ENCODE measurements around the gene SDK1. TPM values are rescaled to one million over a fixed set of nuclear protein-coding genes. Genes with fewer than 3 reads are reported as not detected.
"Not testable (repeated sequence)": the region's sequence is repeated elsewhere in the genome, so short reads cannot be mapped to it uniquely, and the experiment has no call there.

The SDK1 gene
- total and polyA plus RNA-seq, 2 donors: 3.2 to 7.8 TPM

DNA sequence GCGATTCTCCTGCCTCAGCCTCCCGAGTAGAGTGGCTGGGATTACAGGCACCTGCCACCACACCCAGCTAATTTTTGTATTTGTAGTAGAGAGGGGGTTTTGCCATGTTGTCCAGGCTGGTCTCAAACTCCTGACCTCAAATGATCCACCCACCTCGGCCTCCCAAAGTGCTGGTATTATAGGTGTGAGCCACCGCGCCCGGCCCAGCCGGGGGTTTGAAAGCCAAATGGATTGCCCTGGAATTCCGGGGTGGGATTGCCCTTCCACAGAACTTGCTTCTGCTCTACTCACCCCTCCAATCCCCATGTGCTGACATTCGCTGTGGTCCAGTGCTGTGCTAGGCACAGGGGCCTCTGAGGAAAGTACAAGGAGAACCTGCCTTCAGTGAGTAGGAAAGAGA is 793.1 kb downstream of the SDK1 start:
- H3K4me1 ChIP-seq (ENCODE audit: control insufficient read depth in 2 of 2, insufficient read depth in 2 of 2, low read length in 2 of 2): peaks cover 0 to 10% of the 10 kb centered on the region in 2 donors
- H3K36me3 ChIP-seq (ENCODE audit: control insufficient read depth in 2 of 2, insufficient read depth in 2 of 2, low read length in 1 of 2); H3K27ac ChIP-seq (ENCODE audit: low read depth in 1 of 2, low read length in 1 of 2); H3K4me3 ChIP-seq (ENCODE audit: low read length in 2 of 2); H3K27me3 ChIP-seq (ENCODE audit: control insufficient read depth in 2 of 2, insufficient read depth in 1 of 2, low read length in 1 of 2); DNase-seq (ENCODE audit: low read depth in 6 of 9, low spot score in 9 of 9): not testable (repeated sequence)
- H3K9me3 ChIP-seq (ENCODE audit: control insufficient read depth in 2 of 2, insufficient read depth in 1 of 2, low read length in 1 of 2): peaks cover 2 to 19% of the 10 kb centered on the region in 2 donors
- WGBS: 89% methylated on average over 9 of the region's 9 CpGs

- Histone ChIP-seq H3K4me3 (ENCODE audit: low read length in 2 of 2) (no peak overlapping the region), H3K27me3 (ENCODE audit: control insufficient read depth in 2 of 2, insufficient read depth in 1 of 2, low read length in 1 of 2) (no peaks in the 10 kb centered on the region), H3K9me3 (ENCODE audit: control insufficient read depth in 2 of 2, insufficient read depth in 1 of 2, low read length in 1 of 2) (peaks cover 0 to 5% of the 10 kb centered on the region in 2 donors), H3K27ac (ENCODE audit: low read depth in 1 of 2, low read length in 1 of 2) (no peak overlapping the region), H3K4me1 (ENCODE audit: control insufficient read depth in 2 of 2, insufficient read depth in 2 of 2, low read length in 2 of 2) (peaks cover 0 to 10% of the 10 kb centered on the region in 2 donors), H3K36me3 (ENCODE audit: control insufficient read depth in 2 of 2, insufficient read depth in 2 of 2, low read length in 1 of 2) (no peaks in the 10 kb centered on the region)
- peak in 2 of 9 donors; percentile 7 to 29 for DNase-seq (ENCODE audit: low read depth in 6 of 9, low spot score in 9 of 9)
- 89% methylated on average over 12 of the region's 12 CpGs for WGBS
Observed at GRCh38 chr7:4097001-4097609, 796.1 kb downstream of the SDK1 start.

DNA sequence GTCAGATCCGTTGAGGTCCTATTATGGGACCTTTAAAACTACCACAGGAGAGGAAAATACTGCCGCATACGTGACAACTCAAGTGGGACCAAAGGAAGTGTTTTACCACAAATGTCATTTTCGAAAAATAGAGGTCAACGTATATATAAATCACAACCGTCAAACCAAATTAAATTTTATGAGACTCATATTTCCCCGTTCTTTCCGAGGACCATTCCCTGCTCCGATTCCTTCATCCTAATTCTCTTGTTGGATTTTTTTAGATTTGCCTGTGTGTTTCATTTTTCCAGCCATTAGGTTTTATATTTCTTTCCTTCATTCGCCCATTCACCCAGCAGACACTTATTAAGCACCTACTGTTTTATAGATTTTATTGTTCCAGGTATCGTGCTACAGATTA is 797.1 kb downstream of the SDK1 start:
- 80% methylated on average over 11 of the region's 11 CpGs for WGBS
- DNase-seq (ENCODE audit: low read depth in 6 of 9, low spot score in 9 of 9): no peak
- H3K9me3 ChIP-seq (ENCODE audit: control insufficient read depth in 2 of 2, insufficient read depth in 1 of 2, low read length in 1 of 2): no peaks in the 10 kb centered on the region
- no peak overlapping the region for H3K4me3 ChIP-seq (ENCODE audit: low read length in 2 of 2)
- H3K4me1 ChIP-seq (ENCODE audit: control insufficient read depth in 2 of 2, insufficient read depth in 2 of 2, low read length in 2 of 2): peaks cover 0 to 10% of the 10 kb centered on the region in 2 donors
- H3K27me3 ChIP-seq (ENCODE audit: control insufficient read depth in 2 of 2, insufficient read depth in 1 of 2, low read length in 1 of 2): no peaks in the 10 kb centered on the region
- H3K27ac ChIP-seq (ENCODE audit: low read depth in 1 of 2, low read length in 1 of 2): no peak overlapping the region
- H3K36me3 ChIP-seq (ENCODE audit: control insufficient read depth in 2 of 2, insufficient read depth in 2 of 2, low read length in 1 of 2): no peaks in the 10 kb centered on the region

DNA sequence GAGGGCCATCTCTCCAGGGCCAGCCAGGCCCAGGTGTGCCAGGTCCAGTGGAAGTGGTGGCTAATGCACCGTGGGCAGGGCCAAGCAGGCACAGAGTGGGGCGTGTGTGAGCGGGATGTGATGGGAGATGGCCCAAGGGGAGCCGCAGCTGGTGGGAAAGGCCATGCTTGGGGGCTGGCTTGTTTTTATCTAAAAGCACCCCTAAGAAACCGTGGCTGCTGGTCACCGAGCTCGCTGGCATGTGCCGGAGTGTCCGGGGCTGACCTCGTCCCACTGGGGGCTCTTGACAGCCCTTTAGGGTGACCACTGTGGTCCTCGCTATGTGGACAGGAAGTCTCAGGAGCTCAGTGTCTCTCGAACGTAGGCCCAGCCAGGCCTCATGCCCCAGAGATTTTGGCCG is 798.6 kb downstream of the SDK1 start:
- H3K36me3 ChIP-seq (ENCODE audit: control insufficient read depth in 2 of 2, insufficient read depth in 2 of 2, low read length in 1 of 2): no peaks in the 10 kb centered on the region
- H3K4me1 ChIP-seq (ENCODE audit: control insufficient read depth in 2 of 2, insufficient read depth in 2 of 2, low read length in 2 of 2): peaks cover 0 to 10% of the 10 kb centered on the region in 2 donors
- no peaks in the 10 kb centered on the region for H3K27me3 ChIP-seq (ENCODE audit: control insufficient read depth in 2 of 2, insufficient read depth in 1 of 2, low read length in 1 of 2)
- WGBS: 93% methylated on average over 14 of the region's 14 CpGs
- H3K27ac ChIP-seq (ENCODE audit: low read depth in 1 of 2, low read length in 1 of 2): no peak overlapping the region
- DNase-seq (ENCODE audit: low read depth in 6 of 9, low spot score in 9 of 9): no peak
- no peak overlapping the region for H3K4me3 ChIP-seq (ENCODE audit: low read length in 2 of 2)
- peaks cover 0 to 4% of the 10 kb centered on the region in 2 donors for H3K9me3 ChIP-seq (ENCODE audit: control insufficient read depth in 2 of 2, insufficient read depth in 1 of 2, low read length in 1 of 2)

DNA sequence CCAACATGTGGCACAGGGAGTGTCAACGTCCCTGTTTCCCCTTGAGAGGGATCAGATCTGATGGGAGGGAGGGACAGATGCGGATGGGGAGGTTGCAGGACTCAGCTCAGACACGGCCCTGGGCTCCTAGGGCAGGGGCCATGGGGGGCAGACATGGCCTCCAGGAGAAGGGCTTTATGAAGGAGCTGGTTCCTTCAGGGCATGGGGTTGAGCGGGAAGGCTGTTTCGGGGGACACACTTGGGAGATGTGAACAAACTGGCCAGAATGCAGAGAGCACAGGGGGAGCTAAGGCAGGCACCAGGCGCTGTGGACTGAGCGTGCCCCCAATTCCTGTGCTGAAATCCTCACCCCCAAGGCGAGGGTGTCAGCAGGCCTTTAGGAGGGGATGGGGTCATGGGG is 799.1 kb downstream of the SDK1 start:
- H3K27me3 ChIP-seq (ENCODE audit: control insufficient read depth in 2 of 2, insufficient read depth in 1 of 2, low read length in 1 of 2): no peaks in the 10 kb centered on the region
- H3K36me3 ChIP-seq (ENCODE audit: control insufficient read depth in 2 of 2, insufficient read depth in 2 of 2, low read length in 1 of 2): no peaks in the 10 kb centered on the region
- H3K4me1 ChIP-seq (ENCODE audit: control insufficient read depth in 2 of 2, insufficient read depth in 2 of 2, low read length in 2 of 2): peaks cover 0 to 10% of the 10 kb centered on the region in 2 donors
- peaks cover 0 to 4% of the 10 kb centered on the region in 2 donors for H3K9me3 ChIP-seq (ENCODE audit: control insufficient read depth in 2 of 2, insufficient read depth in 1 of 2, low read length in 1 of 2)
- DNase-seq (ENCODE audit: low read depth in 6 of 9, low spot score in 9 of 9): no peak
- 97% methylated on average over 8 of the region's 8 CpGs for WGBS
- H3K27ac ChIP-seq (ENCODE audit: low read depth in 1 of 2, low read length in 1 of 2): no peak overlapping the region
- H3K4me3 ChIP-seq (ENCODE audit: low read length in 2 of 2): no peak overlapping the region

DNA sequence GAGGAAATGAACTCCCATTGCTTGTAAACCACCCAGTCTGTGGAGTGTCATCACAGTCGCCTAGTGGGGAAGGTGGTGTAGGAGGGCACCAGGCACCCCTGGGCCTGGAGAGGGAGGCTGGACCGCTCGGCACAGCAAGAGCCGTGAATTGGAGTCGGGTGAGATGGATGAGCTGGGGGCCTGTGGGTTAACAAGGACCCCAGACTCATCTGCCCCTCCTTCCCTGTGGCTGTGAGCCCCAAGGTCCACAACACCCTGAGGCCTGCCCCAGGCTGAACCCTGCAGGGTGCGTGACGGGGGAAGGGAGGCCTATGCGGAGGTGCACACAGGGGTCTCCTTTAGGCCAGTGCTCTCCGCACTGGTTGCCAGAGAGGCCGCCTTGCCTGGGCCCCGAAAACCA is 799.6 kb downstream of the SDK1 start:
- H3K36me3 ChIP-seq (ENCODE audit: control insufficient read depth in 2 of 2, insufficient read depth in 2 of 2, low read length in 1 of 2): no peaks in the 10 kb centered on the region
- whole genome bisulfite sequencing: 93% methylated on average over 11 of the region's 11 CpGs
- H3K9me3 ChIP-seq (ENCODE audit: control insufficient read depth in 2 of 2, insufficient read depth in 1 of 2, low read length in 1 of 2): peaks cover 0 to 4% of the 10 kb centered on the region in 2 donors
- H3K27me3 ChIP-seq (ENCODE audit: control insufficient read depth in 2 of 2, insufficient read depth in 1 of 2, low read length in 1 of 2): no peaks in the 10 kb centered on the region
- H3K27ac ChIP-seq (ENCODE audit: low read depth in 1 of 2, low read length in 1 of 2): no peak overlapping the region
- no peak overlapping the region for H3K4me3 ChIP-seq (ENCODE audit: low read length in 2 of 2)
- peaks cover 0 to 10% of the 10 kb centered on the region in 2 donors for H3K4me1 ChIP-seq (ENCODE audit: control insufficient read depth in 2 of 2, insufficient read depth in 2 of 2, low read length in 2 of 2)
- no peak for DNase-seq (ENCODE audit: low read depth in 6 of 9, low spot score in 9 of 9)

GRCh38 chr7:4102231-4102841 is 801.3 kb downstream of the SDK1 start:
- H3K27me3 ChIP-seq (ENCODE audit: control insufficient read depth in 2 of 2, insufficient read depth in 1 of 2, low read length in 1 of 2): no peaks in the 10 kb centered on the region
- no peak overlapping the region for H3K27ac ChIP-seq (ENCODE audit: low read depth in 1 of 2, low read length in 1 of 2)
- no peaks in the 10 kb centered on the region for H3K36me3 ChIP-seq (ENCODE audit: control insufficient read depth in 2 of 2, insufficient read depth in 2 of 2, low read length in 1 of 2)
- peaks cover 0 to 2% of the 10 kb centered on the region in 2 donors for H3K4me1 ChIP-seq (ENCODE audit: control insufficient read depth in 2 of 2, insufficient read depth in 2 of 2, low read length in 2 of 2)
- H3K9me3 ChIP-seq (ENCODE audit: control insufficient read depth in 2 of 2, insufficient read depth in 1 of 2, low read length in 1 of 2): peaks cover 0 to 4% of the 10 kb centered on the region in 2 donors
- WGBS: 81% methylated on average over 14 of the region's 14 CpGs
- H3K4me3 ChIP-seq (ENCODE audit: low read length in 2 of 2): no peak overlapping the region
- DNase-seq (ENCODE audit: low read depth in 6 of 9, low spot score in 9 of 9): no peak

DNA sequence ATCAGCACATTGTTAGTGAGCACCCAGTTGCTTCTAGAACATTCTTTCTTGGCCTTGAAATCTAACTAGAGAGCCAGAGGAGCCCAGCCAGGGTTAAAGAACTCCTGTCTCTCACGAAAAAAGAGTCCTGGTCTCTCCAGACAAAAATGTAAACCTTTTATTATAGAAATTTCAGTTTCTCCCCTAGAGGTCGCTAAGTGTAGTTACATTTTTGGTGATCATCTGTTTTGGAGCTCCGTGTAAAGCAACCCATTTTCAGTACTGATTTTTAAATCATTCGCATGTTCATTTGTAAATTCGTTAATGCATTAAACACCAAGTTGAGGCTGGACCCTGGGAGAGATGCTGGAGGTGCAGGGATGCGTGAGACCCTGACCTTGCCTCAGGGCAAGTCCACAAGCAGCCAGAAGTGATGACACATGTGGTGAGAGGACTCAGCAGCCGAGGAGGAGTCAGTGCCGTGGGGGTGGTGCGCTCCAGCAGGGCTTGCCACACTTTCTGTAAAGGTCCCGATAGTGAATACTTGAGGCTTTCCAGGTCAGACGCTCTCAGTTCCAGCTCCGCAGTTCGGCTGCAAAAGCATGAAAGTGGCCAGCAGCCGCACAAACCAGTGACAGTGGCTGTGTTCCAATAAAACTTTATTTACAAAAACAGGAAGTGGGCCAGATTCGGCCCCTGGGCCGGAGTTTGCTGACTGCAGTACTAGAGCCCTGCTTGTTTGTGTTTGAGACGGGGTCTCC is 802.5 kb downstream of the SDK1 start:
- Histone ChIP-seq H3K27ac (ENCODE audit: low read depth in 1 of 2, low read length in 1 of 2) (no peak overlapping the region), H3K4me1 (ENCODE audit: control insufficient read depth in 2 of 2, insufficient read depth in 2 of 2, low read length in 2 of 2) (no peaks in the 10 kb centered on the region), H3K4me3 (ENCODE audit: low read length in 2 of 2) (no peak overlapping the region), H3K9me3 (ENCODE audit: control insufficient read depth in 2 of 2, insufficient read depth in 1 of 2, low read length in 1 of 2) (peaks cover 0 to 4% of the 10 kb centered on the region in 2 donors), H3K36me3 (ENCODE audit: control insufficient read depth in 2 of 2, insufficient read depth in 2 of 2, low read length in 1 of 2) (no peaks in the 10 kb centered on the region), H3K27me3 (ENCODE audit: control insufficient read depth in 2 of 2, insufficient read depth in 1 of 2, low read length in 1 of 2) (no peaks in the 10 kb centered on the region)
- no peak for DNase-seq (ENCODE audit: low read depth in 6 of 9, low spot score in 9 of 9)
- WGBS: 86% methylated on average over 17 of the region's 17 CpGs

- no peaks in the 10 kb centered on the region for H3K4me1 ChIP-seq (ENCODE audit: control insufficient read depth in 2 of 2, insufficient read depth in 2 of 2, low read length in 2 of 2)
- H3K27me3 ChIP-seq (ENCODE audit: control insufficient read depth in 2 of 2, insufficient read depth in 1 of 2, low read length in 1 of 2): no peaks in the 10 kb centered on the region
- no peak for DNase-seq (ENCODE audit: low read depth in 6 of 9, low spot score in 9 of 9)
- peaks cover 0 to 4% of the 10 kb centered on the region in 2 donors for H3K9me3 ChIP-seq (ENCODE audit: control insufficient read depth in 2 of 2, insufficient read depth in 1 of 2, low read length in 1 of 2)
- no peaks in the 10 kb centered on the region for H3K36me3 ChIP-seq (ENCODE audit: control insufficient read depth in 2 of 2, insufficient read depth in 2 of 2, low read length in 1 of 2)
- H3K27ac ChIP-seq (ENCODE audit: low read depth in 1 of 2, low read length in 1 of 2): no peak overlapping the region
- whole genome bisulfite sequencing: 97% methylated on average over 11 of the region's 11 CpGs
- no peak overlapping the region for H3K4me3 ChIP-seq (ENCODE audit: low read length in 2 of 2)
Observed at GRCh38 chr7:4107839-4108238, 806.8 kb downstream of the SDK1 start.

All from thymus (tissue), 11 donors.